Activated naive CD8-positive, alpha-beta T cell (primary cell): Measurements from ENCODE around the gene EFNB3.

ENCODE experiments used
- H3K27ac Mint-ChIP-seq: one replicate; pipeline ENCODE4 v1.8.0; 2021; ENCODE audit warnings: mixed read lengths
- H3K27me3 Mint-ChIP-seq: one replicate; pipeline ENCODE4 v1.8.0; 2021; ENCODE audit warnings: mixed read lengths
- H3K36me3 Mint-ChIP-seq: one replicate; pipeline ENCODE4 v1.8.0; 2021; ENCODE audit warnings: mixed read lengths
- H3K4me1 Mint-ChIP-seq: one replicate; pipeline ENCODE4 v1.8.0; 2021; ENCODE audit warnings: low read depth, mixed read lengths
- H3K4me3 Mint-ChIP-seq: one replicate; pipeline ENCODE4 v1.8.0; 2021; ENCODE audit warnings: mild to moderate bottlenecking, mixed read lengths
- H3K9me3 Mint-ChIP-seq: one replicate; pipeline ENCODE4 v1.8.0; 2021; ENCODE audit warnings: low read depth, mixed read lengths

Gene EFNB3

DNA sequence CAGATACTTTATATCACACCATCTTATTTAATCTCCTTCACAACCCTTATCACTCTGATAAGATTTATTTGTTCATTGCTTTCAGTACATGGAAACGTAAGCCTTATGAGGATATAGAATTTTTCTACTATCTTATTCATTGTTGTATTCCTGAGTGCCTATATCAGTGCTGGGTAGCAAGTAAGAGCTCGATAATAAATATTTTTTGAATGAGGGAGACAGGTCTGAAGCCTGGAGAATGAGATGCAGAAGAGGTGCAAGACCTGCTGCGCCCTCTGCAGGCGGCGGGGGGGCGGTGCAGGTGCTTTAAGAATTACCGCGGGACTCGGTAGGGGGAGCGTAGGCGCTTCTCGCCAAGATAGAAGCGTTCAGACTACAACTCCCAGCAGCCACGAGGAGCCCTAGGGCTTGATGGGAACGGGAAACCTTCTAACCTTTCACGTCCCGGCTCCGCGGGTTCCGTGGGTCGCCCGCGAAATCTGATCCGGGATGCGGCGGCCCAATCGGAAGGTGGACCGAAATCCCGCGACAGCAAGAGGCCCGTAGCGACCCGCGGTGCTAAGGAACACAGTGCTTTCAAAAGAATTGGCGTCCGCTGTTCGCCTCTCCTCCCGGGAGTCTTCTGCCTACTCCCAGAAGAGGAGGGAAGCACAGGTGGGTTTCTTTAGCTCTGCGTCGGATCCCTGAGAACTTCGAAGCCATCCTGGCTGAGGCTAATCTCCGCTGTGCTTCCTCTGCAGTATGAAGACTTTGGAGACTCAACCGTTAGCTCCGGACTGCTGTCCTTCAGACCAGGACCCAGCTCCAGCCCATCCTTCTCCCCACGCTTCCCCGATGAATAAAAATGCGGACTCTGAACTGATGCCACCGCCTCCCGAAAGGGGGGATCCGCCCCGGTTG lies 16.8 kb upstream of the EFNB3 start, which contains the start of gene WRAP53:
Gene WRAP53, plus strand, starts transcription at position 570 of the 900 bp plus-strand sequence. Its CDS starts 172 bp downstream, at position 742.
- Mint-ChIP-seq H3K36me3 (peaks cover 9% of the 10 kb centered on the region), H3K27me3 (no peaks in the 10 kb centered on the region), H3K27ac (peak within 1 kb of the TSS; percentile 99), H3K4me3 (peak within 1 kb of the TSS; percentile 98), H3K9me3 (no peaks in the 10 kb centered on the region), H3K4me1 (peaks cover 36% of the 10 kb centered on the region)

DNA sequence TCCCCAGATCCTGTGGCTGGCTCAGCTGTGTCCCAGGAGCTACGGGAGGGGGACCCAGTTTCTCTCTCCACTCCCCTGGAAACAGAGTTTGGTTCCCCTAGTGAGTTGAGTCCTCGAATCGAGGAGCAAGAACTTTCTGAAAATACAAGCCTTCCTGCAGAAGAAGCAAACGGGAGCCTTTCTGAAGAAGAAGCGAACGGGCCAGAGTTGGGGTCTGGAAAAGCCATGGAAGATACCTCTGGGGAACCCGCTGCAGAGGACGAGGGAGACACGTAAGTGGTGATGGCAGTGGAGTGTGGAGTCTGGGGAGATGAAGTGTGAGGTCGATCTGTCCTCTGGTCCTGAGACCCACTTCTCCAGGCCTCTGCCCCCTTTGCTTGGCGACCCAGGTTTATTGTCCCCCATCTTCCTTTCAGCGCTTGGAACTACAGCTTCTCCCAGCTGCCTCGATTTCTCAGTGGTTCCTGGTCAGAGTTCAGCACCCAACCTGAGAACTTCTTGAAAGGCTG lies 16.1 kb upstream of the EFNB3 start:
- Mint-ChIP-seq H3K4me3 (peak overlapping the region; percentile 98), H3K27me3 (no peaks in the 10 kb centered on the region), H3K9me3 (no peaks in the 10 kb centered on the region), H3K4me1 (peaks cover 34% of the 10 kb centered on the region), H3K36me3 (peaks cover 11% of the 10 kb centered on the region), H3K27ac (peak overlapping the region; percentile 99)

DNA sequence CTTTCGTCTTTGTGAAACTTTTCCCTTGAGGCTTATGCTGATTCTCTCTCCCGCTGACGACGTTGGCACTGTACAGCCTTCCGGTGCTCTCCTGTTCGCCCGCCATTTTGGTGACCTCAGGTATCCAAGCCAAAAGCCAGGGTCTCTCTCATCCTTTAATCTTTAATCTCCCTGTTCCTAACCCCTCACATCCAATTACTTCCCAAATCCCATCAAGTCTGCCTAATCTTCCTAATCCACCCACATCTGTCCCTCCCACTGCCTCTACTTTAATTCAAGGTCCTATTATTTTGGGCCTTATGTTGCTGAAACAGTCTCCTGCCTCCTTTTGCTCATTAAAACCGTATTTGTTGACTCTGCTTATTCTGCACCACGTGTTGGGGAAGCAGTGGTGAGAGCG lies 9.4 kb upstream of the EFNB3 start:
- H3K27me3 Mint-ChIP-seq, result no peaks in the 10 kb centered on the region
- no peak overlapping the region for H3K4me3 Mint-ChIP-seq
- no peak overlapping the region for H3K27ac Mint-ChIP-seq
- no peaks in the 10 kb centered on the region for H3K9me3 Mint-ChIP-seq
- H3K36me3 Mint-ChIP-seq, result peaks cover 23% of the 10 kb centered on the region
- H3K4me1 Mint-ChIP-seq, result no peaks in the 10 kb centered on the region

DNA sequence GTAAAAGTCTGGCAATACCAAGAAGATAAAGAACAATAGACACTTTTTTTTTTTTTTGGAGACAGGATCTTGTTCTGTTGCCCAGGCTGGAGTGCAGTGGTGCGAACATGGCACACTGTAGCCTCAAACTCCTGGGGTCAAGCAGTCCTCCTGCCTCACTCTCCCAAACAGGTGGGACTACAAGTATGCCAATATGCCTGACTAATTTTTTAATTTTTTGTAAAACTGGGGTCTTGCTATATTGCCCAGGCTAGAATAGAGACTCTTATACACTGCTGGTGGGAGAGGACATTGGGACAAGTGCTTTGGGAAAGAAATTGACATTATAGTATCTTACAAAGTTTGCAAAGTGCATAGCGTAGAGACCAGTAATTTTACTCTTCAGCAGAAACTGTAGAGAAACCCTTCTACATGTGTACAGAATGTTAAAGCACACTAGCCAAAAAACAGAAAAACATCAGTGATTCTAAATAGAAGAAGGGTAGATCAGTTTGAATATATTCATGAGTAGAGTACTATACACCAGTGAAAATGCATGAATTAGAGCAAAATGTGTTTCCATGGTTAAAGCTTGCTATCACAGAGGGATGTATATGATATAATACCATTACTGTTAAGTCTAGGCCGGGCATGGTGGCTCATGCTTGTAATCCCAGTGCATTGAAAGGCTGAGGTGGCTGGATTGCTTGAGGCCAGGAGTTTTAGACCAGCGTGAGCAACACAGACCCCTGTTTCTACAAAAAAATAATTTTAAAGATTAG lies 7.0 kb upstream of the EFNB3 start:
- H3K4me3 Mint-ChIP-seq, result no peak overlapping the region
- no peaks in the 10 kb centered on the region for H3K9me3 Mint-ChIP-seq
- H3K27me3 Mint-ChIP-seq, result no peaks in the 10 kb centered on the region
- H3K27ac Mint-ChIP-seq, result no peak overlapping the region
- H3K36me3 Mint-ChIP-seq, result peaks cover 36% of the 10 kb centered on the region
- no peaks in the 10 kb centered on the region for H3K4me1 Mint-ChIP-seq

DNA sequence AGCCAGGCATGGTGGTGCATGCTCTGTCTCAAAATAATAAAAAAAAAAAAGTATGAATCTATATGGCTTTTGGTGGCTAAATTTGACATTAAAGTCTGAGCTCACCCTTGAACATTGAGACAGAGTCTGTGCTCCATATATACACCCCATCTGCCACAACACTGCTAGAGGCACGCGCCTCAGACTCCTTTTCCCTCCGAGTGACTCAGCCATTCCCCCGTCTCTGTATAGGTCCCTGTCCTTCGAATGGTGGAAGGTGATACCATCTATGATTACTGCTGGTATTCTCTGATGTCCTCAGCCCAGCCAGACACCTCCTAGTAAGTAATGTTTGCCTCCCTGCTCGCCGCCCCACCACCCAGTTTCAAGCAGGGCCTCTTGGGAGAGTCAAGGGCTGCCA lies 4.5 kb upstream of the EFNB3 start:
- H3K27ac Mint-ChIP-seq, result no peak overlapping the region

DNA sequence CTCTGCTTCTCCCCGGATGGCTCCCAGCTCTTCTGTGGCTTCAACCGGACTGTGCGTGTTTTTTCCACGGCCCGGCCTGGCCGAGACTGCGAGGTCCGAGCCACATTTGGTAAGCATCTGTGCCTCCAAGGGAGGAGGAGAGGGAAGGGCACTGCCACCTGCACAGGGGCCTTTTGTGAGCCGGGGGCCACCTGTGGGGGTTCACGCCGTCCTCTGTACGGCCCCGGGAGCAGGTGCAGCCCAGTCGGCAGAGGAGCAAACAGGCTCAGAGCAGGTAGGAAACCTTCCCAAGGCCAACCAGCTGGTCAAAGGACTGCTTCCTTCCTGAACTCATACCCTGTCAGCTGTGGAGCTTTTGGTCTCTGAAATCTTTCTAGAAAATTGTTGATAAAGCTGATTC lies 3.3 kb upstream of the EFNB3 start:
- Mint-ChIP-seq H3K9me3 (no peaks in the 10 kb centered on the region), H3K4me3 (no peak overlapping the region), H3K36me3 (peaks cover 22% of the 10 kb centered on the region), H3K27ac (no peak overlapping the region), H3K27me3 (peaks cover 14% of the 10 kb centered on the region), H3K4me1 (peaks cover 13% of the 10 kb centered on the region)

More for the DNA sequence above, 4.5 kb upstream of the EFNB3 start:
- no peaks in the 10 kb centered on the region for H3K9me3 Mint-ChIP-seq
- peaks cover 31% of the 10 kb centered on the region for H3K36me3 Mint-ChIP-seq
- no peak overlapping the region for H3K4me3 Mint-ChIP-seq
- H3K4me1 Mint-ChIP-seq, result peaks cover 8% of the 10 kb centered on the region
- H3K27me3 Mint-ChIP-seq, result peaks cover 8% of the 10 kb centered on the region

DNA sequence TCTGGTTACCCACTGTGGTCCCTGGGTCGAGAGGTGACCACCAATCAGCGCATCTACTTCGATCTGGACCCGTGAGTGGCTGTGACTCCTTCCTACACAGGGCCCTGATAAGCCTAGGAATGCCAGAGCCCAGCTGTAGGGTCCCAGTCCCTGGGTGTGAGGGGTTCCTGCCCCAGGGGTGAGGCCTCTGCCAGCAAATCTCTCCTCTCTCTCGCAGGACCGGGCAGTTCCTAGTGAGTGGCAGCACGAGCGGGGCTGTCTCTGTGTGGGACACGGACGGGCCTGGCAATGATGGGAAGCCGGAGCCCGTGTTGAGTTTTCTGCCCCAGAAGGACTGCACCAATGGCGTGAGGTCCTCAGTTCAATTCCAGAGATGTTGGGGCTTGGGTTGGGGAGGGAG lies 2.2 kb upstream of the EFNB3 start:
- peaks cover 19% of the 10 kb centered on the region for H3K36me3 Mint-ChIP-seq
- H3K27me3 Mint-ChIP-seq, result peaks cover 16% of the 10 kb centered on the region
- H3K4me3 Mint-ChIP-seq, result no peak overlapping the region
- no peaks in the 10 kb centered on the region for H3K9me3 Mint-ChIP-seq
- H3K4me1 Mint-ChIP-seq, result peaks cover 13% of the 10 kb centered on the region
- no peak overlapping the region for H3K27ac Mint-ChIP-seq

DNA sequence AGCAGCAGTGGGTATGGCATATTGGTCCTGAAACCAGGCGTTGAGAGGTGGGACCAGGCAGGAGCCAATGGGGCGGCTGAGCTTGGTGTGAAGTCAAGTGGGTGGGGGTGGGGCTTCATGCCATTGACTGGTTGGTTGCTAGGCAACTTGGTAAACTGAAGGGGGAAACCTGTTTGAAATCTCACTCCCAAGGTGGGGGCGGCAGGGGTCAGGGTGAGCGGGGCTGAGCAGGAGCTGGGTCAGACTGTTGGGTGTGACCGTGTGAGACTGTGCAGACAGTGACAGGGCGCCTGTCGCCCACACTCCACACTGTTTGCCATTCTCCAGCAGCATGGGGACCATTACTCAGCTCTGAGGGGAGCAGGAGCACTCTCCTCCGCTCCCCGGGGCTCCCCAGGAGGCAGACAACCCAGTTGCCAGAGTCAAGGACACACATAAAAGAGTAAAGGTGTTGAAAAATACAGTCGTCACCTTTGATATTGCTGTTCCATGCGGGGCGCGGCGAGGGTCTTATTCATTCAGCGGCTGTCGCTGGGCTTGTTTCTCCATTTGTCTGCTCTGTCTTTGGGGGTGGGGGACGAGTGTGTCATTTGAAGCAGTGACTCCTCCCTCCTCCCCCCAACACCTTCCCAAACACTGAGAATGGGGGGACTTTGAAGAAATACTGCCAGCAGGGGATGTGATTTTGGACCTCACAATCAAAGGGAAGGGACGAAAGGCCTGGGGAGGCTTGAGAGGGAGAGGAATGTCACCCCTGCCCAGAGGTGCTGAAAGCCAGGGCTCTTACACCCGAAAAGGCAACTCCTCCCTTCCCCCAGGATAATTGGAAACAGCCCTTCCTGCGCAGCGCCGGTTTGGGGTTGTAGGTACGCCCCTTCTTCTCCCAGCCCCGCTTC lies 1.2 kb upstream of the EFNB3 start:
- H3K27ac Mint-ChIP-seq, result no peak overlapping the region
- peaks cover 13% of the 10 kb centered on the region for H3K4me1 Mint-ChIP-seq
- peaks cover 16% of the 10 kb centered on the region for H3K27me3 Mint-ChIP-seq
- H3K36me3 Mint-ChIP-seq, result peaks cover 15% of the 10 kb centered on the region
- no peaks in the 10 kb centered on the region for H3K9me3 Mint-ChIP-seq
- peak overlapping the region; percentile 83 for H3K4me3 Mint-ChIP-seq

DNA sequence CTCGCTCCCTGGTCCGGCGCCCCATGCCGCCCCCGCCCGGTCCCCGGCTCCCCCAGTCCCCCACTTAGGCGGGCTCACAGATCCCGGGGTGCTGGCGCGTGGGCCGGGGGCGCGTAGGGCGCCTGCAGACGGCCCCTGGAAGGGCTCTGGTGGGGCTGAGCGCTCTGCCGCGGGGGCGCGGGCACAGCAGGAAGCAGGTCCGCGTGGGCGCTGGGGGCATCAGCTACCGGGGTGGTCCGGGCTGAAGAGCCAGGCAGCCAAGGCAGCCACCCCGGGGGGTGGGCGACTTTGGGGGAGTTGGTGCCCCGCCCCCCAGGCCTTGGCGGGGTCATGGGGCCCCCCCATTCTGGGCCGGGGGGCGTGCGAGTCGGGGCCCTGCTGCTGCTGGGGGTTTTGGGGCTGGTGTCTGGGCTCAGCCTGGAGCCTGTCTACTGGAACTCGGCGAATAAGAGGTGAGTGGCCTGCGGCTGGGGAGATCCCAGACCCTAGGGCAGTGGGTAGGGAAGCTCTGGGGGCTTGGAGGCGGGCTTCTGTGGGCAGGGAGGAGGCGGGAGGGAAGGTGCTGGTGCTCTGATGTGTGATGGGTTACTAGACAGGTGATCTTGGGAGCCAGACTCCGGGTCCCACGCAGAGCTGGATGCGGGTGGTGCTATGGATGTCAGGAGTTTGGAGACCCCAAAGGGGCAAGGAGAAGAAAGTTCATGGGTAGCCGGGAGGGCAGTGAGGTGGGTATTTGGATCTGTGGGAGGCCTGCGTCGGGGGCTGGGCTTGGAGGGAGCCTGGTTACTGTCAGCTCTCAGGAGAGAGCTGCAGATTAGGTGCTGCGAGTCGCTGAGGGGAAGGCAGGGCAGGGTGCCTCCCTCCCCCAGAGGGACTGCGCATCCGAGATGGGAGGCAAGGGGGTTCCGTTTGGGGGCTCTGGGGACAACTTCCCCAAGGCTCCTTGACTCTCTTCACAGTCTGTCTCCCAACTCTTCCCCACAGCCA lies 560 bp downstream of the EFNB3 start:
- Mint-ChIP-seq H3K4me3 (peak overlapping the region; percentile 73), H3K27me3 (peaks cover 16% of the 10 kb centered on the region), H3K9me3 (no peaks in the 10 kb centered on the region), H3K27ac (no peak overlapping the region), H3K4me1 (peaks cover 20% of the 10 kb centered on the region), H3K36me3 (peaks cover 13% of the 10 kb centered on the region)

DNA sequence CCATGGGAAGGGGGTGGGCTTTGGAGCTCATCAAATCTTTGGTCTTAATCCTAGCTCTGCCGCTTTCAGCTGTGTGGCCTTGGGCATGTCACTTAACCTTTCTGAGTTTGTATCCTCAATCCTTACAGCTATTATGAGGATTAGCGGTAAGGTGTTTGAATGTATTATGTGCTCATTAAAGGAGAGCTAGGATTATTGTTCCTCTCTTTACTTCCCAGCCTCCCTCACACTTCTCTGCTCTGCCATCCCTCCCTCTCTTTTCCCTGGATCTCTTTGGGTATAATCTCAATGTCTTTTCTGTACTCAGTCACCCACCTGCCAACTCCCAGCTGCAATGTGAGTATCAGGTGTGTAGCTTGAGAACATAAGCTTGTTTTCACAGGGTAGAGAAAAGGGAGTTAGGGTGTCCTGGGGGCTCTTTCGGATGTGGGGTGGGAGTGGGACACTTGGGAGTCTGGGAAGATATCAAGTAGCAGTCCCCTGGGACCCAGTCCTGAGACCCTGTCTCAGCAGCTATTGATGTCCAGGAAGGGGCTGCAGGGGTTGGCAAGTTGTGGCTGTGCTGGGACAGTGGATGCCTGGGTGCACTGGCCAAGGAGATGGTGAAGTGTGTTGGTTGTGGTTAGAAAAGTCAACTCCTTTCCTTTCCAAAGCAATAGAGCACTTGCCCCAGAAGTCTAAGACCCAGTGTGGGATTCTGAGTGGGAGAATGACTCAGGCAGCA lies 1.8 kb downstream of the EFNB3 start:
- Mint-ChIP-seq H3K9me3 (no peaks in the 10 kb centered on the region), H3K36me3 (peaks cover 11% of the 10 kb centered on the region), H3K27me3 (peaks cover 20% of the 10 kb centered on the region), H3K27ac (no peak overlapping the region), H3K4me1 (peaks cover 26% of the 10 kb centered on the region), H3K4me3 (peak overlapping the region; percentile 54)

DNA sequence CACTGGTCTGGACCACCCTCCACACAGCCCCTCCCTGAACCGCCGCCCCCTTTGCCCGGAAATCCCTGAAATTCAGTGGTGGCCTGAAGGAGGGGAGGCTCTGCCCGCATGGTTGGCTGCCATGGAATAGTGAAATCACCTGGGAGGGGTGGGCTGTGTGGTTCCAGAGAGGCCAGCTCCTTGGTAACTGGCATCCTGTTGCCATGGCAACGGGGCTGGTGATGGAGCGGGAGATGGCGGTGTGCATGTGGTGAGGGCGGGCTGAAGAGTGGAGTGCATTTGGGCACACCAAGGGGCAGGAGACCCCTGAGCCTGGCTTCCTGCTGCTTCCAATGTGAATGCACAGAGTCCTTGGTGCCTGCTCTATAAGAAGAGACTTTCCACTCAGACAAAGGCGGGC lies 2.4 kb downstream of the EFNB3 start:
- Mint-ChIP-seq H3K9me3 (no peaks in the 10 kb centered on the region), H3K36me3 (peaks cover 6% of the 10 kb centered on the region), H3K4me3 (no peak overlapping the region), H3K4me1 (peaks cover 28% of the 10 kb centered on the region), H3K27me3 (peaks cover 20% of the 10 kb centered on the region), H3K27ac (no peak overlapping the region)

DNA sequence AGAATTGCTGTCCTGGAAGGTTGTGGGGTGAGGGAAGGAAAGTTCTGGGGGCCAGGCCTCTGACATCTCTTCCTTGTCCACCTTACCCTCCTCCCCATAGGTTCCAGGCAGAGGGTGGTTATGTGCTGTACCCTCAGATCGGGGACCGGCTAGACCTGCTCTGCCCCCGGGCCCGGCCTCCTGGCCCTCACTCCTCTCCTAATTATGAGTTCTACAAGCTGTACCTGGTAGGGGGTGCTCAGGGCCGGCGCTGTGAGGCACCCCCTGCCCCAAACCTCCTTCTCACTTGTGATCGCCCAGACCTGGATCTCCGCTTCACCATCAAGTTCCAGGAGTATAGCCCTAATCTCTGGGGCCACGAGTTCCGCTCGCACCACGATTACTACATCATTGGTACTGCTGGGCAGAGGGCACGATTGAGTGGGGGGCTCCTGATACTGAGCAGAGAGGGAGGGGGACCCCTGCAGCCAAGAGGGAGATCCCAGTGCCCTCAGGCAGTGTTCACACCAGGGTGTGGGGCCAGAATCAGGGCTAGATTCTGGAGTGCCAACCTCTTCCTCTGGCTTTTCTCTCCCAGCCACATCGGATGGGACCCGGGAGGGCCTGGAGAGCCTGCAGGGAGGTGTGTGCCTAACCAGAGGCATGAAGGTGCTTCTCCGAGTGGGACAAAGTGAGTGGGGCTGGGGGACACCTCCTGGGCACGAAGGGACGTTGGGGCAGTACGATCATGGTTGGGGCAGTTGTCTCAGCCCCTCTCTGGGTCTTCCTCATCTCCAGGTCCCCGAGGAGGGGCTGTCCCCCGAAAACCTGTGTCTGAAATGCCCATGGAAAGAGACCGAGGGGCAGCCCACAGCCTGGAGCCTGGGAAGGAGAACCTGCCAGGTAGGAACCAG lies 3.1 kb downstream of the EFNB3 start:
- Mint-ChIP-seq H3K36me3 (peaks cover 3% of the 10 kb centered on the region), H3K27ac (no peak overlapping the region), H3K4me1 (peaks cover 28% of the 10 kb centered on the region), H3K9me3 (no peaks in the 10 kb centered on the region), H3K4me3 (no peak overlapping the region), H3K27me3 (peaks cover 23% of the 10 kb centered on the region)
